ENCODE data around the gene OR10T2.
"Not testable (repeated sequence)": the region's sequence is repeated elsewhere in the genome, so short reads cannot be mapped to it uniquely, and the experiment has no call there.

OR10T2 gene

DNA sequence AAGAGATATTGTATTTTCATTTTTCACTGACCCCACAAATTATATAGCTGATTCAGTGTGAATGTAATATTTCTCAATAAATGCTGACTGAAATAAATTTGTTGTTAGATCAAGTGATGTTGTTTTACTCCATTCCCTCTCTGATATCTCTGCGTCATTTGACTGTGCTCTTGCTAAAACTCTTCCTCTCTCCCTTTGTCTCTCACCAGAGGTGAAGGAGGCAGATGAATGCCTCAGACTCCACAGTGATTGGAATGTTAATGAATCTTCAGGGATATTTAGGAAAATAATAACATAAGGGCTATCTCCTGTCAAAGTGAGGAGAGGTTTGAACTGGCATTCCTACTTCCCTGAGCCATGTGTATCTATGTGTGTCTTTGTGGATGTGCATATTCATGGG, 41.8 kb downstream of the OR10T2 start:
- TF ChIP-seq, protein P1, sequence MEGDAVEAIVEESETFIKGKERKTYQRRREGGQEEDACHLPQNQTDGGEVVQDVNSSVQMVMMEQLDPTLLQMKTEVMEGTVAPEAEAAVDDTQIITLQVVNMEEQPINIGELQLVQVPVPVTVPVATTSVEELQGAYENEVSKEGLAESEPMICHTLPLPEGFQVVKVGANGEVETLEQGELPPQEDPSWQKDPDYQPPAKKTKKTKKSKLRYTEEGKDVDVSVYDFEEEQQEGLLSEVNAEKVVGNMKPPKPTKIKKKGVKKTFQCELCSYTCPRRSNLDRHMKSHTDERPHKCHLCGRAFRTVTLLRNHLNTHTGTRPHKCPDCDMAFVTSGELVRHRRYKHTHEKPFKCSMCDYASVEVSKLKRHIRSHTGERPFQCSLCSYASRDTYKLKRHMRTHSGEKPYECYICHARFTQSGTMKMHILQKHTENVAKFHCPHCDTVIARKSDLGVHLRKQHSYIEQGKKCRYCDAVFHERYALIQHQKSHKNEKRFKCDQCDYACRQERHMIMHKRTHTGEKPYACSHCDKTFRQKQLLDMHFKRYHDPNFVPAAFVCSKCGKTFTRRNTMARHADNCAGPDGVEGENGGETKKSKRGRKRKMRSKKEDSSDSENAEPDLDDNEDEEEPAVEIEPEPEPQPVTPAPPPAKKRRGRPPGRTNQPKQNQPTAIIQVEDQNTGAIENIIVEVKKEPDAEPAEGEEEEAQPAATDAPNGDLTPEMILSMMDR (conservative IDR thresholded peaks at IDR 0.05; ENCODE audit: low read depth, low read length), result no peak
- no peak for DNase-seq (ENCODE audit: low read depth)
- H3K4me3 ChIP-seq (ENCODE audit: low read depth, low read length), result no peak overlapping the region

DNA sequence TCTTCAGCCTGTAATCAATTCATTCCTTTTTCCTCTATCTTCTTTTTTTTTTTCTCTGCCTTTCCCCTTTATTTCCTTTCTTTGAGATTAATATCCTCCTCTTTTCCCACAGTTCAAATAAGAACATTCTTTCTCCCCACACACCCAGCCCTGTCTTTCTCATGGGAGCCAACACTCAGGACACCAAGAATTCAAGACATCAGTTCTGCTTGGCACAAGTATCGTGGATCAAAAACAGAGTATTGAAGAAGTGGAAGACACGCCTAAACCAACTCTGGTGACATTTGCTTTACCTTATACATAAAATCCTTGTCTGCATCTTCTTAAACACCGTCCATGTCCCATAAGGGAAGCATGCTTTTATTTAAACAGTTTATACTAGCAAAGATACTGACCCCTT, 42.6 kb downstream of the OR10T2 start:
- H3K4me3 ChIP-seq (ENCODE audit: low read depth, low read length), result no peak overlapping the region
- DNase-seq (ENCODE audit: low read depth), result no peak
- TF ChIP-seq, protein P1 (conservative IDR thresholded peaks at IDR 0.05; ENCODE audit: low read depth, low read length), result no peak

DNA sequence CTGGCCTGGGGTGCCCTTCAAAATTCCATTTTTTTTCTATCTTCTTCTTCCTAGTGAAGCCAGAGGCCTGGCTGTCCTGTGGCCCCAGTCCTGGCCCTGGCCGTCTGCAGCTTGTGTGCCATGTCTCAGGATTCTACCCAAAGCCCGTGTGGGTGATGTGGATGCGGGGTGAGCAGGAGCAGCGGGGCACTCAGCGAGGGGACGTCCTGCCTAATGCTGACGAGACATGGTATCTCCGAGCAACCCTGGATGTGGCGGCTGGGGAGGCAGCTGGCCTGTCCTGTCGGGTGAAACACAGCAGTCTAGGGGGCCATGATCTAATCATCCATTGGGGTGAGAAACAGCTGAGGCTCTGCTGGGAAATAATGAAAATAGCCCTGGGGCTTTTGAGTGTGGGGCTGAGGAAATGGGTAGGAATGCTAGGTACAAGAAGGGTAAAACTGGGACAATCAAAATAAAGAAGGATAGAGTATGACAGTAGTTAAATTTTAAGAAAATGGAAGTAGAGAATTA, 43.4 kb downstream of the OR10T2 start:
- no peak overlapping the region for H3K4me3 ChIP-seq (ENCODE audit: low read depth, low read length)
- TF ChIP-seq, protein P1 (conservative IDR thresholded peaks at IDR 0.05; ENCODE audit: low read depth, low read length), result no peak
- DNase-seq (ENCODE audit: low read depth), result no peak

DNA sequence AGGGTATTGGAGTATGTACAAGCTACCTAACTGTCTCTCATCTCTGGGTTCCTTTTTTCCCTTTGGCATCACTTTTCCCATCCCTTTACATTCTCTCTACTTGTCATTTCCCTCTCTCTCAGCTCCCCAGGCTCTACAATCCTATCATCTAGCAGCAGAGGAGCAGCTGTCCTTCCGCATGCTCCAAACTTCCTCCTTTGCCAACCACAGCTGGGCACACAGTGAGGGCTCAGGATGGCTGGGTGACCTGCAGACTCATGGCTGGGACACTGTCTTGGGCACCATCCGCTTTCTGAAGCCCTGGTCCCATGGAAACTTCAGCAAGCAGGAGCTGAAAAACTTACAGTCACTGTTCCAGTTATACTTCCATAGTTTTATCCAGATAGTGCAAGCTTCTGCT, 45.0 kb downstream of the OR10T2 start:
- DNase-seq (ENCODE audit: low read depth), result no peak
- TF ChIP-seq, protein P1 (conservative IDR thresholded peaks at IDR 0.05; ENCODE audit: low read depth, low read length), result no peak
- H3K4me3 ChIP-seq (ENCODE audit: low read depth, low read length), result no peak overlapping the region

DNA sequence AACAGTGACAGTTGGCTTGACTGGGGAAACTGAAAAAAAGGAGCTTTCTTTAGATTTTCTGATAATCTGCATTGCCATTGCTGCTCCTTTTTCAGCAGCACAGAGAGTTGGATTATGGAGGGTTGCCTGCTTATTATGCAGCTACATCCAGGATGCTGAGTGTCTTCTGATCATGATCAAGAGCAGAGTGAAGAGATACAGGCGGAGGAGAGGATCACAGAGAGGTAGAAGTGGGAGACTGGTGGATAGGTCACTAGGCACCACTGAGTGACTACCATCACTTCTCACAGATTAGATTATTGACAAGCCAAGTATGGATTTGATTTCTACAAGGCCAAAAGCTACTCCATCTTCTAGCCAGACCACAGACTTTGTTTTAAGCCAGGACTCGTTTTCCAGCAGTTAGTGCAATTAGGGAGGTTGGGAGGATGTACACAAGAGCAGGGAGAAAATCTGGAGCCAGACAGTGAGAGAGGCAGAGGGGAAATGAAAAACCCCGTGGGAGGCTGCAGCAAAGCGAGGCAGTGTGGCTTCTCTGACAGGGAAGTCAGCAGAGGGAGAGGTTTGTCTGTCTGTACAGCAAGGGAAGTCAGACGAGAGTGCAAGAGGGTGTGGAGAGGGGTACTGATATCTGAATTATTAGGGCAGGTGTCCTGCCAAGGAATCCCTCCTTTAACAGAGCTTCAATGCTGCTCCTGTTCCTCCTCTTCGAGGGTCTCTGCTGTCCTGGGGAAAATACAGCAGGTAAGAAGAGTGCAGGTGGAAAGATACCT, 45.8 kb downstream of the OR10T2 start, which contains the start of gene CD1E:
Gene CD1E, plus strand, starts transcription at position 592 of the 773 bp plus-strand sequence. Its CDS starts 95 bp downstream, at position 687.
- TF ChIP-seq, protein P1 (conservative IDR thresholded peaks at IDR 0.05; ENCODE audit: low read depth, low read length), result no peak
- no peak for DNase-seq (ENCODE audit: low read depth)
- no peak within 1 kb of the TSS for H3K4me3 ChIP-seq (ENCODE audit: low read depth, low read length)

DNA sequence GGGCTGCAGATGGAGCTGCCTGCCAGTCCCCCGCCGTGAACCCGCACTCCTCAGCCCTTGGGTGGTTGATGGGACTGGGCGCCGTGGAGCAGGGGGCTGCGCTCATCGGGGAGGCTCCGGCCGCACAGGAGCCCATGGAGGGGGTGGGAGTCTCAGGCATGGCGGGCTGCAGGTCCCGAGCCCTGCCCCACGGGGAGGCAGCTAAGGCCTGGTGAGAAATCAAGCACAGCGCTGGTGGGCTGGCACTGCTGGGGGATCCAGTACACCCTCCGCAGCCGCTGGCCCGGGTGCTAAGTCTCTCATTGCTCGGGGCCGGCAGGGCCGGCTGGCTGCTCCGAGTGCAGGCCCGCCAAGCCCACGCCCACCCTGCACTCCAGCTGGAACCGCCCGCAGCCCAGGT, 50.3 kb downstream of the OR10T2 start:
- DNase-seq (ENCODE audit: low read depth); H3K4me3 ChIP-seq (ENCODE audit: low read depth, low read length): not testable (repeated sequence)
